Putamen (tissue), 1 donor: ENCODE data around the gene DCK.
"Not testable (repeated sequence)": the region's sequence is repeated elsewhere in the genome, so short reads cannot be mapped to it uniquely, and the experiment has no call there.

ENCODE experiments used
- DNase-seq: peaks from one replicate; pipeline ENCODE4 v3.0.0-alpha.2; 2016; ENCODE audit warnings: low spot score

DCK gene

GRCh38 chr4:70993181-70994068, at the start of gene DCK:
TSS of gene DCK (plus strand) at chr4:70993649. CDS start at chr4:70993836, 187 bp downstream.
- peak; percentile 92 for DNase-seq

- DNase-seq = no peak
Observed at GRCh38 chr4:70945046-70945445, 48.4 kb upstream of the DCK start.

GRCh38 chr4:70945452-70946055, 47.9 kb upstream of the DCK start:
- DNase-seq = no peak

- no peak for DNase-seq
Observed at GRCh38 chr4:70946939-70947338, 46.5 kb upstream of the DCK start.

- no peak for DNase-seq
Observed at GRCh38 chr4:70948665-70949260, 44.7 kb upstream of the DCK start.

GRCh38 chr4:70954032-70954431, 39.4 kb upstream of the DCK start:
- DNase-seq = no peak

- DNase-seq = no peak
Observed at GRCh38 chr4:70956549-70957210, 36.8 kb upstream of the DCK start.

GRCh38 chr4:70958681-70959080, 34.8 kb upstream of the DCK start:
- no peak for DNase-seq

- DNase-seq = no peak
Observed at GRCh38 chr4:70969076-70969475, 24.4 kb upstream of the DCK start.

- DNase-seq = no peak
Observed at GRCh38 chr4:70976252-70976651, 17.2 kb upstream of the DCK start.

GRCh38 chr4:70979445-70980008, 13.9 kb upstream of the DCK start:
- no peak for DNase-seq

- no peak for DNase-seq
Observed at GRCh38 chr4:70980196-70980595, 13.3 kb upstream of the DCK start.

- no peak for DNase-seq
Observed at GRCh38 chr4:70984106-70984505, 9.3 kb upstream of the DCK start.

- no peak for DNase-seq
Observed at GRCh38 chr4:70984589-70984988, 8.9 kb upstream of the DCK start.

- DNase-seq = no peak
Observed at GRCh38 chr4:70991596-70991995, 1.9 kb upstream of the DCK start.

GRCh38 chr4:70992391-70992881, 1.0 kb upstream of the DCK start:
- no peak for DNase-seq

GRCh38 chr4:70994069-70994366, 569 bp downstream of the DCK start:
- no peak for DNase-seq

- no peak for DNase-seq
Observed at GRCh38 chr4:70994387-70995099, 1.1 kb downstream of the DCK start.

- DNase-seq = peak; percentile 43
Observed at GRCh38 chr4:70996018-70996360, 2.5 kb downstream of the DCK start.

- no peak for DNase-seq
Observed at GRCh38 chr4:70997036-70997435, 3.6 kb downstream of the DCK start.

- no peak for DNase-seq
Observed at GRCh38 chr4:70997546-70997945, 4.1 kb downstream of the DCK start.

- DNase-seq = not testable (repeated sequence)
Observed at GRCh38 chr4:70999639-71000038, 6.2 kb downstream of the DCK start.
